ENCODE results near the gene CLEC18A.
"Not testable (repeated sequence)": the region's sequence is repeated elsewhere in the genome, so short reads cannot be mapped to it uniquely, and the experiment has no call there.

CLEC18A gene

GRCh38 chr16:69930117-69930776, 20.9 kb upstream of the CLEC18A start:
- peak in 1 of 3 experiments; percentile 31 for DNase-seq (ENCODE audit: low read depth in 2 of 3, low spot score in 2 of 3)

GRCh38 chr16:69931631-69932030, 19.5 kb upstream of the CLEC18A start:
- no peak for DNase-seq (ENCODE audit: low read depth in 2 of 3, low spot score in 2 of 3)

- DNase-seq (ENCODE audit: low read depth in 2 of 3, low spot score in 2 of 3) = no peak
These were observed 18.9 kb upstream of the CLEC18A start for GRCh38 chr16:69932228-69932627.

GRCh38 chr16:69932691-69933392, 18.3 kb upstream of the CLEC18A start:
- DNase-seq (ENCODE audit: low read depth in 2 of 3, low spot score in 2 of 3) = no peak

- DNase-seq (ENCODE audit: low read depth in 2 of 3, low spot score in 2 of 3) = no peak
These were observed 17.1 kb upstream of the CLEC18A start for GRCh38 chr16:69934044-69934443.

GRCh38 chr16:69934751-69935150, 16.4 kb upstream of the CLEC18A start:
- DNase-seq (ENCODE audit: low read depth in 2 of 3, low spot score in 2 of 3) = no peak

- DNase-seq (ENCODE audit: low read depth in 2 of 3, low spot score in 2 of 3) = no peak
These were observed 15.8 kb upstream of the CLEC18A start for GRCh38 chr16:69935278-69935711.

- DNase-seq (ENCODE audit: low read depth in 2 of 3, low spot score in 2 of 3) = no peak
These were observed 15.4 kb upstream of the CLEC18A start for GRCh38 chr16:69935740-69936139.

- no peak for DNase-seq (ENCODE audit: low read depth in 2 of 3, low spot score in 2 of 3)
These were observed 14.9 kb upstream of the CLEC18A start for GRCh38 chr16:69936252-69936651.

GRCh38 chr16:69936751-69937211, 14.4 kb upstream of the CLEC18A start:
- no peak for DNase-seq (ENCODE audit: low read depth in 2 of 3, low spot score in 2 of 3)

- DNase-seq (ENCODE audit: low read depth in 2 of 3, low spot score in 2 of 3) = no peak
These were observed 13.6 kb upstream of the CLEC18A start for GRCh38 chr16:69937465-69937951.

GRCh38 chr16:69938981-69939820, 11.9 kb upstream of the CLEC18A start:
- no peak for DNase-seq (ENCODE audit: low read depth in 2 of 3, low spot score in 2 of 3)

GRCh38 chr16:69939821-69940585, 11.1 kb upstream of the CLEC18A start:
- DNase-seq (ENCODE audit: low read depth in 2 of 3, low spot score in 2 of 3) = no peak

- no peak for DNase-seq (ENCODE audit: low read depth in 2 of 3, low spot score in 2 of 3)
These were observed 10.5 kb upstream of the CLEC18A start for GRCh38 chr16:69940676-69941075.

- DNase-seq (ENCODE audit: low read depth in 2 of 3, low spot score in 2 of 3) = no peak
These were observed 9.7 kb upstream of the CLEC18A start for GRCh38 chr16:69941251-69942098.

- no peak for DNase-seq (ENCODE audit: low read depth in 2 of 3, low spot score in 2 of 3)
These were observed 9.0 kb upstream of the CLEC18A start for GRCh38 chr16:69942099-69942491.

GRCh38 chr16:69942627-69943170, 8.4 kb upstream of the CLEC18A start:
- DNase-seq (ENCODE audit: low read depth in 2 of 3, low spot score in 2 of 3) = no peak

- not testable (repeated sequence) for DNase-seq (ENCODE audit: low read depth in 2 of 3, low spot score in 2 of 3)
These were observed 7.7 kb upstream of the CLEC18A start for GRCh38 chr16:69943241-69944036.

GRCh38 chr16:69950411-69950810, 723 bp upstream of the CLEC18A start:
- not testable (repeated sequence) for DNase-seq (ENCODE audit: low read depth in 2 of 3, low spot score in 2 of 3)

All from activated CD8-positive, alpha-beta memory T cell treated with anti-CD3 and anti-CD28 coated beads for 48 hours (primary cell).